RWPE2 (cell line): ENCODE results near the gene CEACAM16.

Experiments
- ATAC-seq: fragments of 200-7000 bp; cut with Tn5 transposase; 3 replicates; pipeline ENCODE4 v1.9.1; 2021; ENCODE audit warnings: low read depth
- DNase-seq: peaks from one replicate; pipeline ENCODE4 v3.0.0-alpha.2; 2020; ENCODE audit warnings: low spot score
- H3K27ac ChIP-seq: fragments of 450-650 bp; 2 replicates; pipeline ENCODE4 v1.5.1; 2017; ENCODE audit warnings: mild to moderate bottlenecking; ENCODE audit not compliant: poor library complexity, severe bottlenecking
- H3K27me3 ChIP-seq: fragments of 250-450 bp; sonication (Bioruptor Pico); 2 replicates; pipeline ENCODE4 v1.5.1; 2021; ENCODE audit warnings: mild to moderate bottlenecking, moderate library complexity; ENCODE audit not compliant: insufficient read depth, poor library complexity, severe bottlenecking
- H3K36me3 ChIP-seq: fragments of 250-450 bp; sonication (Bioruptor Pico); 2 replicates; pipeline ENCODE4 v1.5.1; 2020; ENCODE audit warnings: low read depth, mild to moderate bottlenecking, moderate library complexity
- H3K4me1 ChIP-seq: fragments of 250-450 bp; sonication (Bioruptor Pico); 2 replicates; pipeline ENCODE4 v1.5.1; 2021; ENCODE audit warnings: mild to moderate bottlenecking, moderate library complexity; ENCODE audit not compliant: insufficient read depth, poor library complexity, severe bottlenecking
- H3K4me3 ChIP-seq: fragments of 250-450 bp; sonication (Bioruptor Pico); 2 replicates; pipeline ENCODE4 v1.5.1; 2021; ENCODE audit warnings: mild to moderate bottlenecking, moderate library complexity; ENCODE audit not compliant: severe bottlenecking
- H3K9me3 ChIP-seq: fragments of 250-450 bp; sonication (Bioruptor Pico); 2 replicates; pipeline ENCODE4 v1.5.1; 2021; ENCODE audit warnings: mild to moderate bottlenecking, moderate library complexity; ENCODE audit not compliant: severe bottlenecking
- TF ChIP-seq, protein P1 (sequence below): fragments of 450-650 bp; IDR thresholded peaks from one replicate; pipeline ENCODE4 v1.5.1; 2017; ENCODE audit warnings: mild to moderate bottlenecking, moderate library complexity; ENCODE audit not compliant: poor library complexity, severe bottlenecking

CEACAM16 gene

DNA sequence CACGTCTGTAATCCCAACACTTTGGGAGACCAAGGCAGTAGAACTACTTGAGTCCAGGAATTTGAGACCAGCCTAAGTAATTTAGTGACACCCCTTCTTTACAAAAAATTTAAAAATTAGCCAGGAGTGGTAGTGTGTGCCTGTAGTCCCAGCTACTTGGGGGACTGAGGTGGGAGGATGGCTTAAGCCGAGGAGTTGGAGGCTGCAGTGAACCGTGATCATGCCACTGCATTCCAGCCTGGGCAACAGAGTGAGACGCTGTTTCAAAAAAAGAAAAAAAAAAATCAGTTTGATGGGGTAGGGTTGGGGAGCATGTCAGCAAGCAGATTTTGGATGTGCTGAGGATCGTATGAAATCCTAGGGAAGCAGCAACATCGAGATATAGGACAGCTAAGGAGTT, 23.4 kb upstream of the CEACAM16 start:
- Histone ChIP-seq H3K4me3 (no peak overlapping the region), H3K36me3 (no peaks in the 10 kb centered on the region), H3K27ac (no peak overlapping the region), H3K27me3 (no peaks in the 10 kb centered on the region), H3K9me3 (no peaks in the 10 kb centered on the region), H3K4me1 (peaks cover 3% of the 10 kb centered on the region)
- DNase-seq (no peak), ATAC-seq (no peak)
- TF ChIP-seq, protein P1, sequence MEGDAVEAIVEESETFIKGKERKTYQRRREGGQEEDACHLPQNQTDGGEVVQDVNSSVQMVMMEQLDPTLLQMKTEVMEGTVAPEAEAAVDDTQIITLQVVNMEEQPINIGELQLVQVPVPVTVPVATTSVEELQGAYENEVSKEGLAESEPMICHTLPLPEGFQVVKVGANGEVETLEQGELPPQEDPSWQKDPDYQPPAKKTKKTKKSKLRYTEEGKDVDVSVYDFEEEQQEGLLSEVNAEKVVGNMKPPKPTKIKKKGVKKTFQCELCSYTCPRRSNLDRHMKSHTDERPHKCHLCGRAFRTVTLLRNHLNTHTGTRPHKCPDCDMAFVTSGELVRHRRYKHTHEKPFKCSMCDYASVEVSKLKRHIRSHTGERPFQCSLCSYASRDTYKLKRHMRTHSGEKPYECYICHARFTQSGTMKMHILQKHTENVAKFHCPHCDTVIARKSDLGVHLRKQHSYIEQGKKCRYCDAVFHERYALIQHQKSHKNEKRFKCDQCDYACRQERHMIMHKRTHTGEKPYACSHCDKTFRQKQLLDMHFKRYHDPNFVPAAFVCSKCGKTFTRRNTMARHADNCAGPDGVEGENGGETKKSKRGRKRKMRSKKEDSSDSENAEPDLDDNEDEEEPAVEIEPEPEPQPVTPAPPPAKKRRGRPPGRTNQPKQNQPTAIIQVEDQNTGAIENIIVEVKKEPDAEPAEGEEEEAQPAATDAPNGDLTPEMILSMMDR: no peak

DNA sequence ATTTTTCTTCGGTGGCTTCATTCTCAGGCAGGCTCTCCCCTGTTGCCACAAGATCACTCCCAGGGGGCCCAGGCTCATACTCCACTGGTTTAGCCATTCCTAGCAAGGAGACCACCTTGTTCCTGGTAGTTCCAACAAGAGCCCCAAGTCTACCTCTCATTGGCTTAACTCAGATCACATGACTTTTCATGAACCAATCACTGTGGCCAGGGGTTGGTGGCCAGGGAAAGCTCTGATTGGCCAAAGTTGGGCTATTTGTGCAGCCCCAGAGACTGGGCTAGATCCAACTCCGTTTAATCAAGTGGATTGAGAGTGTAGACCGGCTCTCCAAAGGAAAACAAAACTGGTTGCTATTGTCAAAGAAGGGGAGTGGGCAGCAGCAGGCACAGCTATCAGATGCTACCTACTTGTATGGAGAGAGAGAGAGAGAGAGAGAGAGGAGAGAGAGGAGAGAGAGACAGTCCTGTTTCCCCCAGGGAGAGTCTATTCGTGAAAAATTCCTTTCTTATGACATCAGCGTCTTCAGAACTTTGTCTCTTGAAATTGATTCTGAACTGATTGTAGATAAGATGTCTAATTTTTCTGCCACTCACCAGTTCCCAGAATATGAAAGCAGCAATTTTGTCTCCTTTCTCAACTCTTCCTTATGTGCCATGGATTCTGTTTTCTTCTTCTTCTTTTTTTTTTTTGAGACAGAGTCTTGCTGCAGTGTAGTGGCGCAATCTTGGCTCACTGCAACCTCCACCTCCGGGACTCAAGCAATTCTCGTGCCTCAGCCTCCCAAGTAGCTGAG, 21.7 kb upstream of the CEACAM16 start:
- TF ChIP-seq, protein P1: no peak
- Histone ChIP-seq H3K36me3 (no peaks in the 10 kb centered on the region), H3K9me3 (no peaks in the 10 kb centered on the region), H3K27ac (no peak overlapping the region), H3K27me3 (no peaks in the 10 kb centered on the region), H3K4me1 (peaks cover 7% of the 10 kb centered on the region), H3K4me3 (no peak overlapping the region)
- ATAC-seq (peak; percentile 55), DNase-seq (no peak)

DNA sequence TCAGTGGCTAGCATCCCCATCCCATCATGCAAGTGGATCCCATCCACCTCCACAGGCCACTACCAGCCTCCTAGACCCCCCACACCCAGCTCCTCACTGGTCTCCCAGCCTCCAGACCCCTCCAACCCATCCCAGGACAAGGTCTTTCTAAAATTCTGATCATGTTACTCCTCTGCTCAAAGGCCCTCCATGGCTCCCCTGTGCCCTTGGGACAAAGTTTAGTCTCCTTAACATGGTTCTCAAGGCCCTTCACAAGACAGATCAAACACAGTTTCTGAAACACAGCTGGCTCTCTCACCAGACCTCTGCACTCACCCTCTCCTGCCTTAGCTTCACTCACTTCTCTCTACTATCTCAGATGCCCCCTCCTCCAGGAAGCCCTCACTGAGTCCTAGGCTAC, 18.4 kb upstream of the CEACAM16 start:
- TF ChIP-seq, protein P1: no peak
- Histone ChIP-seq H3K27ac (no peak overlapping the region), H3K4me1 (peaks cover 14% of the 10 kb centered on the region), H3K27me3 (no peaks in the 10 kb centered on the region), H3K4me3 (no peak overlapping the region), H3K9me3 (no peaks in the 10 kb centered on the region), H3K36me3 (no peaks in the 10 kb centered on the region)
- DNase-seq: no peak
- no peak for ATAC-seq

DNA sequence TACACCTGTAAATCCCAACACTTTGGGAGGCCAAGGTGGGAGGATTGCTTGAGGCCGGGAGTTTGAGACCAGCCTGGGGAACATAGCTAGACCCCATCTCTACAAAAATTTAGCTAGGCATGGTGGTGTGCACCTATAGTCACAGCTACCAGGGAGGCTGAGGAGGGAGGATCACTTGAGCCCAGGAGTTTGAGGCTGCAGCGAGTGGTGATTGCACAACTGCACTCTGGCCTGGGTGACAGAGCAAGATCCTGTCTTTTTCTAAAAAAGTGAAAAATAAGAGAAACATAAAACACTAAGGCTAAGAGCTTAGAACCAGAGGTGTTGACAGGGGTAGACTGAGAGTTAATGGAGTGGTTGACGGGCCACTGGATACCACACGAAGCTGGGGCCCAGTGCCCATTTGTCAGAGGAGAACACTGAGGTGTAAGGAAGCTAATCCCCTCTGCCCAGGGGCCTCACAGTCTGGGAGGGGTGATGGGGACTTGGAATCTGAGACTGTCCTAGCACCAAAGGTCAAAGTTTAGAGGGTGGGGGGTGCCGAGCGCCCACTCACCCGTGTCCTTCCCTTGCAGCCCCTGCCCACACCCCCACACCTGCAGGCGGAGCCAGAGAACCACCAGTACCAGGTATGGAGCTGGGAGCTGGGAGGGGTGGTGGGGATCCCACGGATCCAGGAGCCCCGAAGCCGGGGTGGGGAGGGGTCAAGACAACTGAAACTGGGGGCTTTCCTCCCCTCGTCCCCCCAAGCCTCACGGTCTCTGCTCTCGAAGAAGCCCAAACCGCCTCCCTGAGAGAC, 16.8 kb upstream of the CEACAM16 start:
- DNase-seq: no peak
- Histone ChIP-seq H3K27me3 (no peaks in the 10 kb centered on the region), H3K36me3 (no peaks in the 10 kb centered on the region), H3K4me1 (peaks cover 12% of the 10 kb centered on the region), H3K4me3 (no peak overlapping the region), H3K9me3 (no peaks in the 10 kb centered on the region), H3K27ac (no peak overlapping the region)
- TF ChIP-seq, protein P1: no peak
- ATAC-seq: no peak
